Measurements from ENCODE around the gene VHLL.

The VHLL gene

GRCh38 chr1:156291226-156292061 lies 7.7 kb downstream of the VHLL start:
- peak; percentile 93 for DNase-seq (ENCODE audit: low spot score)

GRCh38 chr1:156289857-156290256 lies 9.2 kb downstream of the VHLL start:
- DNase-seq (ENCODE audit: low spot score): no peak

- no peak for DNase-seq (ENCODE audit: low spot score)
These were observed 13.0 kb downstream of the VHLL start for GRCh38 chr1:156286061-156286460.

- DNase-seq (ENCODE audit: low spot score): no peak
These were observed 13.7 kb downstream of the VHLL start for GRCh38 chr1:156285437-156285836.

- DNase-seq (ENCODE audit: low spot score): no peak
These were observed 14.3 kb downstream of the VHLL start for GRCh38 chr1:156284757-156285156.

GRCh38 chr1:156284112-156284511 lies 15.0 kb downstream of the VHLL start, which contains the start of gene TMEM79:
TSS of gene TMEM79 (plus strand) at chr1:156284325. CDS start at chr1:156285227, 902 bp downstream.
- no peak for DNase-seq (ENCODE audit: low spot score)

GRCh38 chr1:156283521-156283920 lies 15.6 kb downstream of the VHLL start:
- no peak for DNase-seq (ENCODE audit: low spot score)

- DNase-seq (ENCODE audit: low spot score): peak; percentile 95
These were observed 16.5 kb downstream of the VHLL start, which contains the start of gene SMG5 for GRCh38 chr1:156282479-156283222. TSS of gene SMG5 (minus strand) at chr1:156282825. CDS start at chr1:156282680, 145 bp downstream.

GRCh38 chr1:156281693-156282478 lies 17.2 kb downstream of the VHLL start:
- no peak for DNase-seq (ENCODE audit: low spot score)

GRCh38 chr1:156281281-156281680 lies 17.8 kb downstream of the VHLL start:
- DNase-seq (ENCODE audit: low spot score): peak; percentile 76

GRCh38 chr1:156279837-156280236 lies 19.3 kb downstream of the VHLL start:
- no peak for DNase-seq (ENCODE audit: low spot score)

GRCh38 chr1:156276966-156277381 lies 22.1 kb downstream of the VHLL start:
- DNase-seq (ENCODE audit: low spot score): no peak

GRCh38 chr1:156276532-156276931 lies 22.6 kb downstream of the VHLL start:
- no peak for DNase-seq (ENCODE audit: low spot score)

GRCh38 chr1:156270314-156270713 lies 28.8 kb downstream of the VHLL start:
- DNase-seq (ENCODE audit: low spot score): no peak

GRCh38 chr1:156268336-156268735 lies 30.8 kb downstream of the VHLL start:
- no peak for DNase-seq (ENCODE audit: low spot score)

- DNase-seq (ENCODE audit: low spot score): no peak
These were observed 33.1 kb downstream of the VHLL start for GRCh38 chr1:156266051-156266450.

GRCh38 chr1:156263288-156263655 lies 35.8 kb downstream of the VHLL start:
- no peak for DNase-seq (ENCODE audit: low spot score)

GRCh38 chr1:156262461-156263287 lies 36.4 kb downstream of the VHLL start:
- peak; percentile 78 for DNase-seq (ENCODE audit: low spot score)

- DNase-seq (ENCODE audit: low spot score): no peak
These were observed 38.2 kb downstream of the VHLL start for GRCh38 chr1:156260896-156261295.

GRCh38 chr1:156259805-156260204 lies 39.3 kb downstream of the VHLL start:
- DNase-seq (ENCODE audit: low spot score): no peak

GRCh38 chr1:156258859-156259258 lies 40.2 kb downstream of the VHLL start:
- no peak for DNase-seq (ENCODE audit: low spot score)

Measured in hepatic stellate cell (primary cell).